Putamen (tissue), 1 donor: ENCODE data around the gene MARCHF3.

Source experiments
- DNase-seq: peaks from one replicate; pipeline ENCODE4 v3.0.0-alpha.2; 2016; ENCODE audit warnings: low spot score

The MARCHF3 gene

GRCh38 chr5:126982926-126983873 lies 47.2 kb downstream of the MARCHF3 start:
- no peak for DNase-seq

- DNase-seq = no peak
These were observed 48.2 kb downstream of the MARCHF3 start for GRCh38 chr5:126982202-126982601.

GRCh38 chr5:126981701-126982100 lies 48.7 kb downstream of the MARCHF3 start:
- DNase-seq = no peak

GRCh38 chr5:126981222-126981621 lies 49.1 kb downstream of the MARCHF3 start:
- DNase-seq = no peak

GRCh38 chr5:126978258-126978657 lies 52.1 kb downstream of the MARCHF3 start:
- DNase-seq = no peak

- DNase-seq = no peak
These were observed 53.7 kb downstream of the MARCHF3 start for GRCh38 chr5:126976520-126977172.

- DNase-seq = no peak
These were observed 54.6 kb downstream of the MARCHF3 start for GRCh38 chr5:126975796-126976195.

- DNase-seq = no peak
These were observed 57.2 kb downstream of the MARCHF3 start for GRCh38 chr5:126973193-126973592.

GRCh38 chr5:126972062-126972895 lies 58.1 kb downstream of the MARCHF3 start:
- DNase-seq = peak; percentile 23

GRCh38 chr5:126971455-126972031 lies 58.8 kb downstream of the MARCHF3 start:
- no peak for DNase-seq

GRCh38 chr5:126970517-126971017 lies 59.8 kb downstream of the MARCHF3 start:
- no peak for DNase-seq

- no peak for DNase-seq
These were observed 60.8 kb downstream of the MARCHF3 start for GRCh38 chr5:126969548-126969947.

- DNase-seq = no peak
These were observed 62.4 kb downstream of the MARCHF3 start for GRCh38 chr5:126967808-126968466.

GRCh38 chr5:126965487-126965886 lies 64.9 kb downstream of the MARCHF3 start:
- DNase-seq = no peak

GRCh38 chr5:126965061-126965475 lies 65.3 kb downstream of the MARCHF3 start:
- DNase-seq = no peak

GRCh38 chr5:126963822-126964375 lies 66.5 kb downstream of the MARCHF3 start:
- DNase-seq = no peak

GRCh38 chr5:126961702-126962101 lies 68.7 kb downstream of the MARCHF3 start:
- no peak for DNase-seq

- DNase-seq = no peak
These were observed 69.2 kb downstream of the MARCHF3 start for GRCh38 chr5:126961128-126961527.

GRCh38 chr5:126959188-126959587 lies 71.2 kb downstream of the MARCHF3 start:
- no peak for DNase-seq

- DNase-seq = no peak
These were observed 73.4 kb downstream of the MARCHF3 start for GRCh38 chr5:126956991-126957390.

GRCh38 chr5:126954981-126955380 lies 75.4 kb downstream of the MARCHF3 start:
- DNase-seq = no peak
